ENCODE results near the gene SSBP4. TPM values are rescaled to one million over a fixed set of nuclear protein-coding genes. Genes with fewer than 3 reads are reported as not detected.

The SSBP4 gene
- total RNA-seq, 1 donor: 76.4 TPM

DNA sequence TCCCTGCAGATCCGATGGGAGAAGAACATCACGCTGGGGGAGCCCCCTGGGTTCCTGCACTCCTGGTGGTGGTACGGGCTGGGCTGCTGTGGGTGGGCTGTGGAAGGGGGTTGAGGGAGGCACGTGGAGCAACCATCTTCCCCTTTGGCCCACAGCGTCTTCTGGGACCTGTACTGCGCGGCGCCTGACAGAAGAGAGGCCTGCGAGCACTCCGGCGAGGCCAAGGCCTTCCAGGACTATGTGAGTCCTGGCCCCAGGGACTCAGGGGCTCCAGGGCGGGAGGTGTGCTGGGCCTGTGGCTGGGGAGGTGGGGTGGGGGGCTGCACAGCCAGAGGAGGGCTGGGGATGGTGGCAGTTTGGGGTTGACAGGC lies 8.5 kb downstream of the SSBP4 start:
- no peak for DNase-seq (ENCODE audit: low read depth)
- no peak for TF ChIP-seq CTCF (IDR thresholded peaks at IDR 0.05; ENCODE audit: insufficient read depth, low read length)
- H3K4me3 ChIP-seq (ENCODE audit: low read depth, low read length): no peak overlapping the region

- no peak for DNase-seq (ENCODE audit: low read depth)
- no peak overlapping the region for H3K4me3 ChIP-seq (ENCODE audit: low read depth, low read length)
- TF ChIP-seq CTCF (IDR thresholded peaks at IDR 0.05; ENCODE audit: insufficient read depth, low read length): no peak
Observed at GRCh38 chr19:18428173-18428786, 9.1 kb downstream of the SSBP4 start.

- H3K4me3 ChIP-seq (ENCODE audit: low read depth, low read length): peak overlapping the region; percentile 9
- peak; percentile 63 for DNase-seq (ENCODE audit: low read depth)
- no peak for TF ChIP-seq CTCF (IDR thresholded peaks at IDR 0.05; ENCODE audit: insufficient read depth, low read length)
Observed at GRCh38 chr19:18428787-18429674, 9.8 kb downstream of the SSBP4 start.

GRCh38 chr19:18429717-18430416 lies 10.7 kb downstream of the SSBP4 start:
- DNase-seq (ENCODE audit: low read depth): no peak
- TF ChIP-seq CTCF (IDR thresholded peaks at IDR 0.05; ENCODE audit: insufficient read depth, low read length): no peak
- no peak overlapping the region for H3K4me3 ChIP-seq (ENCODE audit: low read depth, low read length)

DNA sequence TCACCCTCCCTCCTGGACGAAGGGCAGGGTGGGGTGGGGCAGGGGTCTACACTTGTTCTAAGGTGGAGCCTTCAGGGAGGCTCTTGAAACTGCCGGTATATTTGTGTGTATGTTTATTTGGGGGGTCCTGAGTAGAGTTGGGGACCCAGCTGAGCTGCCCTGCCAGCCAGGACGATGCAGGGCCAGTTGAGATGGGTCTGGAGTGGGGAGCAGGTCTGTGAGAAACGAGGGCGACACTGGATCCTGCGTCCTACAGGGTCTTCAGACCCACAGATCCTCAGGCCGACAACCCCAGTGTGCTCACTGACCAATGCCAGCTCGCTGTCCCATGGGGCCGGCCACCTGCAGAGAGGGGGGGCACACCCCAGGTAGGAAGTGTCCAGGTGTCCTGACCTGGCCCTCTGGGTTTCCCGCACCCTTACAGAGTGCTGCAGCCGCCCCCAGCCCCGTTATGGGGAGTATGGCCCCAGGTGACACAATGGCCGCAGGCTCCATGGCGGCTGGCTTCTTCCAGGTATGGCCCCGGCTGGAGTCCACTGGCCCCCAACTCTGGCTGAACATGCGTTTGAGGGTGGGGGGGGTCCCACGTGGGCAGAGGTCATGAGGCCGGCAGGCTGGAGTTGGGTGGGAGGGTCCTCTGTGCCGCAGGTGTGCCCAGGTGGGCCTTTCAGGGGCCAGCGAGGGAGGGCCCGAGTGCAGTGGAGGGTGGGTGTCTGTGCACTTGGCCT lies 11.4 kb downstream of the SSBP4 start:
- no peak for TF ChIP-seq CTCF (IDR thresholded peaks at IDR 0.05; ENCODE audit: insufficient read depth, low read length)
- H3K4me3 ChIP-seq (ENCODE audit: low read depth, low read length): no peak overlapping the region
- DNase-seq (ENCODE audit: low read depth): no peak
